Measurements from ENCODE around the gene BLID. TPM values are rescaled to one million over a fixed set of nuclear protein-coding genes. Genes with fewer than 3 reads are reported as not detected.

BLID gene
- total and polyA plus RNA-seq, 2 experiments from 2014 or later: not detected

DNA sequence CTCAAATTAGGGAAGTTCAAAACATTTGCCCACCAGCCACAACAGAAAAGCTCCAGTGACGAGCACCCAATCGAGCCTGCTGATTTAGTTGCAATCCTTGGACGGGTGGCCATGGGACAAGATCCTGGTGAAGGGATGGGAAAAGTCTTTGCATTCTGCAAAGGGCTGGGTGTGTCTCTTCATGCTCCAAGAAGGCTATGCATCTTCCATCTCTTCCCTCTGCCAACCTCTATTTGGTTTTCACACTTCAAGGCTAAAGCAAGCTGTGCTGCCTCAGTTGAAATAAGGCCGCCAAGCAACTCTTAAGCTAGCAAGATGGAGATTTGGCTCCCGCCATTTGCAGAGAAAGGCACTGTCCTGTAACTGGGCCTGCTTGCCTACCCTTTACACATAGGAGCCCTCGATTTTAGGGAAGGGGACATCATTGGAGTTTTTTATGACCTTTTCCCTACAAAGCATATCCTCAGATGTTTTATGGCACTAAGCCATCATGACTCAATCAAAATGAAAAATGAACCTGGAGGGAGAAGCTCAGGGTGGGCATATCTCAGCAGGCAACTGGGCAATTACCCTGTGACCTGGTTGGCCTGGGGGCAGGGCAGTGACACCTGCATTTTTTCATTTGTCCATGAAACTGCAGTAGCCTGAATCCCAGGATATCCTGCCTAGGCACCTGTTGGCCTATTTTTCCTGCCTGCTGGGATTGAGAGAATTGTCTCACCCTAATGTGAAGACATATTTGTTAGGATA is 45.0 kb upstream of the BLID start (continued):
- TF ChIP-seq, protein P1, sequence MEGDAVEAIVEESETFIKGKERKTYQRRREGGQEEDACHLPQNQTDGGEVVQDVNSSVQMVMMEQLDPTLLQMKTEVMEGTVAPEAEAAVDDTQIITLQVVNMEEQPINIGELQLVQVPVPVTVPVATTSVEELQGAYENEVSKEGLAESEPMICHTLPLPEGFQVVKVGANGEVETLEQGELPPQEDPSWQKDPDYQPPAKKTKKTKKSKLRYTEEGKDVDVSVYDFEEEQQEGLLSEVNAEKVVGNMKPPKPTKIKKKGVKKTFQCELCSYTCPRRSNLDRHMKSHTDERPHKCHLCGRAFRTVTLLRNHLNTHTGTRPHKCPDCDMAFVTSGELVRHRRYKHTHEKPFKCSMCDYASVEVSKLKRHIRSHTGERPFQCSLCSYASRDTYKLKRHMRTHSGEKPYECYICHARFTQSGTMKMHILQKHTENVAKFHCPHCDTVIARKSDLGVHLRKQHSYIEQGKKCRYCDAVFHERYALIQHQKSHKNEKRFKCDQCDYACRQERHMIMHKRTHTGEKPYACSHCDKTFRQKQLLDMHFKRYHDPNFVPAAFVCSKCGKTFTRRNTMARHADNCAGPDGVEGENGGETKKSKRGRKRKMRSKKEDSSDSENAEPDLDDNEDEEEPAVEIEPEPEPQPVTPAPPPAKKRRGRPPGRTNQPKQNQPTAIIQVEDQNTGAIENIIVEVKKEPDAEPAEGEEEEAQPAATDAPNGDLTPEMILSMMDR (conservative IDR thresholded peaks at IDR 0.05; ENCODE audit: low read depth in 2 of 2): no peak
- no peak for TF ChIP-seq NANOG (IDR thresholded peaks at IDR 0.05; ENCODE audit: borderline replicate concordance)
- TF ChIP-seq REST (IDR thresholded peaks at IDR 0.05; ENCODE audit: unreplicated experiment): no peak
- TF ChIP-seq CREB1 (CRISPR knock-in tag; IDR thresholded peaks at IDR 0.05; ENCODE audit: low read depth): no peak

DNA sequence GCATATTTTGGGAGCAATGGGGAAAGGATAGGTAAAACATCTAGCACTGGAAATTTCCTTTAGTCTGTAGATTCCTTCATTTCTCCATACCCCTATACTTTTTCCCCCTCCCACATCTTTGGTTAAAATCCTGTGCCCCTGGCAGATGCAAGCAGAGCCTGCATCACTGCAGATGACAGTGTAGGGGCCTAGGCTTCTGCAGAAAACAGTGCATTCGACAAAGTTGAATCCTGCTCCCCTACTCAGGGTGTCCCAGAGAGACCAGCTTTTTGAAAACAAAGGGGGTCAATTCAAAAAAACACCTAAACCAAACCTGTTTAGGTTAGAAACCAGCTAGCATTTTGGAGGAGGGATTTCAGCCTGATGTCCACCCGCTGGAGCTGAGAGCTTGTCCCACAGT is 43.8 kb upstream of the BLID start:
- no peaks in the 10 kb centered on the region for H3K36me3 ChIP-seq (ENCODE audit: insufficient read depth)
- H3K4me3 ChIP-seq: no peak overlapping the region
- TF ChIP-seq REST (IDR thresholded peaks at IDR 0.05; ENCODE audit: unreplicated experiment) (no peak), ETS1 (IDR thresholded peaks at IDR 0.05) (no peak)
- TF ChIP-seq, protein P2, sequence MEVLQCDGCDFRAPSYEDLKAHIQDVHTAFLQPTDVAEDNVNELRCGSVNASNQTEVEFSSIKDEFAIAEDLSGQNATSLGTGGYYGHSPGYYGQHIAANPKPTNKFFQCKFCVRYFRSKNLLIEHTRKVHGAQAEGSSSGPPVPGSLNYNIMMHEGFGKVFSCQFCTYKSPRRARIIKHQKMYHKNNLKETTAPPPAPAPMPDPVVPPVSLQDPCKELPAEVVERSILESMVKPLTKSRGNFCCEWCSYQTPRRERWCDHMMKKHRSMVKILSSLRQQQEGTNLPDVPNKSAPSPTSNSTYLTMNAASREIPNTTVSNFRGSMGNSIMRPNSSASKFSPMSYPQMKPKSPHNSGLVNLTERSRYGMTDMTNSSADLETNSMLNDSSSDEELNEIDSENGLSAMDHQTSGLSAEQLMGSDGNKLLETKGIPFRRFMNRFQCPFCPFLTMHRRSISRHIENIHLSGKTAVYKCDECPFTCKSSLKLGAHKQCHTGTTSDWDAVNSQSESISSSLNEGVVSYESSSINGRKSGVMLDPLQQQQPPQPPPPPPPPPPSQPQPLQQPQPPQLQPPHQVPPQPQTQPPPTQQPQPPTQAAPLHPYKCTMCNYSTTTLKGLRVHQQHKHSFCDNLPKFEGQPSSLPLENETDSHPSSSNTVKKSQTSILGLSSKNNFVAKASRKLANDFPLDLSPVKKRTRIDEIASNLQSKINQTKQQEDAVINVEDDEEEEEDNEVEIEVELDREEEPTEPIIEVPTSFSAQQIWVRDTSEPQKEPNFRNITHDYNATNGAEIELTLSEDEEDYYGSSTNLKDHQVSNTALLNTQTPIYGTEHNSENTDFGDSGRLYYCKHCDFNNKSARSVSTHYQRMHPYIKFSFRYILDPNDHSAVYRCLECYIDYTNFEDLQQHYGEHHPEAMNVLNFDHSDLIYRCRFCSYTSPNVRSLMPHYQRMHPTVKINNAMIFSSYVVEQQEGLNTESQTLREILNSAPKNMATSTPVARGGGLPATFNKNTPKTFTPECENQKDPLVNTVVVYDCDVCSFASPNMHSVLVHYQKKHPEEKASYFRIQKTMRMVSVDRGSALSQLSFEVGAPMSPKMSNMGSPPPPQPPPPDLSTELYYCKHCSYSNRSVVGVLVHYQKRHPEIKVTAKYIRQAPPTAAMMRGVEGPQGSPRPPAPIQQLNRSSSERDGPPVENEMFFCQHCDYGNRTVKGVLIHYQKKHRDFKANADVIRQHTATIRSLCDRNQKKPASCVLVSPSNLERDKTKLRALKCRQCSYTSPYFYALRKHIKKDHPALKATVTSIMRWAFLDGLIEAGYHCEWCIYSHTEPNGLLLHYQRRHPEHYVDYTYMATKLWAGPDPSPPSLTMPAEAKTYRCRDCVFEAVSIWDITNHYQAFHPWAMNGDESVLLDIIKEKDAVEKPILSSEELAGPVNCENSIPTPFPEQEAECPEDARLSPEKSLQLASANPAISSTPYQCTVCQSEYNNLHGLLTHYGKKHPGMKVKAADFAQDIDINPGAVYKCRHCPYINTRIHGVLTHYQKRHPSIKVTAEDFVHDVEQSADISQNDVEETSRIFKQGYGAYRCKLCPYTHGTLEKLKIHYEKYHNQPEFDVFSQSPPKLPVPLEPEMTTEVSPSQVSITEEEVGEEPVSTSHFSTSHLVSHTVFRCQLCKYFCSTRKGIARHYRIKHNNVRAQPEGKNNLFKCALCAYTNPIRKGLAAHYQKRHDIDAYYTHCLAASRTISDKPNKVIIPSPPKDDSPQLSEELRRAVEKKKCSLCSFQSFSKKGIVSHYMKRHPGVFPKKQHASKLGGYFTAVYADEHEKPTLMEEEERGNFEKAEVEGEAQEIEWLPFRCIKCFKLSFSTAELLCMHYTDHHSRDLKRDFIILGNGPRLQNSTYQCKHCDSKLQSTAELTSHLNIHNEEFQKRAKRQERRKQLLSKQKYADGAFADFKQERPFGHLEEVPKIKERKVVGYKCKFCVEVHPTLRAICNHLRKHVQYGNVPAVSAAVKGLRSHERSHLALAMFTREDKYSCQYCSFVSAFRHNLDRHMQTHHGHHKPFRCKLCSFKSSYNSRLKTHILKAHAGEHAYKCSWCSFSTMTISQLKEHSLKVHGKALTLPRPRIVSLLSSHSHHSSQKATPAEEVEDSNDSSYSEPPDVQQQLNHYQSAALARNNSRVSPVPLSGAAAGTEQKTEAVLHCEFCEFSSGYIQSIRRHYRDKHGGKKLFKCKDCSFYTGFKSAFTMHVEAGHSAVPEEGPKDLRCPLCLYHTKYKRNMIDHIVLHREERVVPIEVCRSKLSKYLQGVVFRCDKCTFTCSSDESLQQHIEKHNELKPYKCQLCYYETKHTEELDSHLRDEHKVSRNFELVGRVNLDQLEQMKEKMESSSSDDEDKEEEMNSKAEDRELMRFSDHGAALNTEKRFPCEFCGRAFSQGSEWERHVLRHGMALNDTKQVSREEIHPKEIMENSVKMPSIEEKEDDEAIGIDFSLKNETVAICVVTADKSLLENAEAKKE (CRISPR knock-in tag; IDR thresholded peaks at IDR 0.05): no peak

More for the DNA sequence above, 43.8 kb upstream of the BLID start:
- H4K20me1 ChIP-seq (replicated peaks; ENCODE audit: insufficient read depth): no peaks in the 10 kb centered on the region
- H3K27me3 ChIP-seq (ENCODE audit: insufficient read depth): no peaks in the 10 kb centered on the region
- H3K4me1 ChIP-seq (ENCODE audit: insufficient read depth): peaks cover 18% of the 10 kb centered on the region
- H2AFZ ChIP-seq: 0 out of 2 replicates have a peak overlapping the region, but pooled peaks have one; percentile 76
- Mint-ChIP-seq H3K4me1 (peaks cover 21% of the 10 kb centered on the region), H3K36me3 (ENCODE audit: low read depth) (no peaks in the 10 kb centered on the region), H3K27ac (no peak overlapping the region), H3K9me3 (no peaks in the 10 kb centered on the region), H3K27me3 (ENCODE audit: insufficient read depth, low read depth, poor library complexity) (peaks cover 6% of the 10 kb centered on the region), H3K4me3 (no peak overlapping the region)
- no peak overlapping the region for H3K4me2 ChIP-seq
- peak; percentile 54 for ATAC-seq
- no peaks in the 10 kb centered on the region for H3K79me2 ChIP-seq (replicated peaks; ENCODE audit: insufficient read depth)
- H3K27ac ChIP-seq (ENCODE audit: low read depth): no peak overlapping the region
- no peaks in the 10 kb centered on the region for H3F3A ChIP-seq (replicated peaks; ENCODE audit: low read depth)
- DNase-seq (ENCODE audit: low spot score): no peak
- H3K9me2 ChIP-seq (ENCODE audit: insufficient read depth): no peaks in the 10 kb centered on the region

All from GM23338 (cell line).